HepG2 (cell line): ENCODE measurements around the gene SETD1A. TPM values are rescaled to one million over a fixed set of nuclear protein-coding genes. Genes with fewer than 3 reads are reported as not detected.
A peak's percentile ranks its signal among the peaks of the same experiment; 100 is the strongest.

Experiments
- CEBPB ChIP-seq: IDR thresholded peaks from 2 replicates; pipeline ENCODE4 v1.6.1; 2011; ENCODE audit warnings: low read depth, low read length, improper control_type of control experiment, borderline replicate concordance
- EP300 ChIP-seq, 3 experiments: sonication (generic) in 1 of 3; formaldehyde crosslinking in 1 of 3; IDR thresholded peaks; 2 replicates each; pipeline versions ENCODE4 v1.5.1 to v1.6.1; 2011 to 2020; ENCODE audit warnings: low read depth in 2 of 3, low read length in 2 of 3, borderline replicate concordance in 1 of 3, improper control_type of control experiment in 1 of 3, mild to moderate bottlenecking in 1 of 3, missing genetic modification reagents in 1 of 3, moderate library complexity in 1 of 3
- FIP1L1 ChIP-seq: fragments of 200-400 bp; formaldehyde crosslinking; IDR thresholded peaks from 2 replicates; pipeline ENCODE4 v1.6.1; 2018; ENCODE audit warnings: low read depth, mild to moderate bottlenecking, low read length, moderate library complexity, borderline replicate concordance; ENCODE audit not compliant: insufficient read depth
- GABPB1 ChIP-seq: IDR thresholded peaks from 2 replicates; pipeline ENCODE4 v1.6.1; 2016; ENCODE audit warnings: mild to moderate bottlenecking, missing genetic modification reagents, moderate library complexity, missing compliant biosample characterization
- HDAC2 ChIP-seq: sonication (generic); formaldehyde crosslinking; IDR thresholded peaks from 2 replicates; pipeline ENCODE4 v1.4.0; 2020; ENCODE audit warnings: missing genetic modification reagents
- SKI ChIP-seq: fragments of 450-650 bp; IDR thresholded peaks from one replicate; pipeline ENCODE4 v1.6.1; 2018; ENCODE audit warnings: mild to moderate bottlenecking; ENCODE audit not compliant: partially characterized antibody
- SOX6 ChIP-seq, 2 experiments: fragments of 450-650 bp in 1 of 2; sonication (generic) in 1 of 2; formaldehyde crosslinking in 1 of 2; IDR thresholded peaks; 2 replicates each; pipeline versions ENCODE4 v1.4.0 to v1.6.1; 2017 to 2020; ENCODE audit warnings: antibody characterized with exemption in 1 of 2, mild to moderate bottlenecking in 1 of 2, missing genetic modification reagents in 1 of 2
- SP4 ChIP-seq: sonication (generic); formaldehyde crosslinking; IDR thresholded peaks from 2 replicates; pipeline ENCODE4 v1.8.1; 2023; ENCODE audit warnings: mild to moderate bottlenecking, missing genetic modification reagents
- THRA ChIP-seq: sonication (generic); formaldehyde crosslinking; IDR thresholded peaks from 2 replicates; pipeline ENCODE4 v1.4.0; 2020; ENCODE audit warnings: missing genetic modification reagents, borderline replicate concordance
- UBTF ChIP-seq: sonication (generic); formaldehyde crosslinking; IDR thresholded peaks from 2 replicates; pipeline ENCODE4 v1.4.0; 2020; ENCODE audit warnings: mild to moderate bottlenecking, missing genetic modification reagents
- ZBTB49 ChIP-seq: sonication (generic); formaldehyde crosslinking; IDR thresholded peaks from 2 replicates; pipeline ENCODE4 v1.4.0; 2020; ENCODE audit warnings: missing genetic modification reagents, borderline replicate concordance
- ZNF337 ChIP-seq: sonication (generic); formaldehyde crosslinking; IDR thresholded peaks from 2 replicates; pipeline ENCODE4 v1.5.1; 2020; ENCODE audit warnings: missing genetic modification reagents, low read depth, mild to moderate bottlenecking, borderline replicate concordance
- ZNF503 ChIP-seq: sonication (generic); formaldehyde crosslinking; IDR thresholded peaks from 2 replicates; pipeline ENCODE4 v1.4.0; 2020; ENCODE audit warnings: missing genetic modification reagents
- ZNF746 ChIP-seq: sonication (generic); formaldehyde crosslinking; IDR thresholded peaks from 2 replicates; pipeline ENCODE4 v1.8.0; 2022; ENCODE audit warnings: mild to moderate bottlenecking, missing genetic modification reagents
- ZNF83 ChIP-seq: sonication (generic); formaldehyde crosslinking; IDR thresholded peaks from 2 replicates; pipeline ENCODE4 v1.4.0; 2020; ENCODE audit warnings: missing genetic modification reagents, mild to moderate bottlenecking, borderline replicate concordance
- ZNF883 ChIP-seq: sonication (generic); formaldehyde crosslinking; IDR thresholded peaks from 2 replicates; pipeline ENCODE4 v1.5.1; 2020; ENCODE audit warnings: mild to moderate bottlenecking, missing genetic modification reagents; ENCODE audit errors: not compliant biosample characterization
- polyA plus RNA-seq, 8 experiments: library from polyadenylated mRNA; depleted of rRNA in 3 of 8; stranded (reverse) in 7 of 8; unstranded in 1 of 8; fragments of >200 nt; fragmentation: Illumina TruSeq in 4 of 8; extraction: Trizol in 4 of 8; gene quantifications; 2 replicates each; pipeline versions ENCODE4 v1.2.1 to v1.2.3, GENCODE V29; 2011 to 2016; ENCODE audit warnings: low read depth in 4 of 8, missing spikeins in 1 of 8, mixed read lengths in 1 of 8; ENCODE audit not compliant: insufficient read depth in 1 of 8
- total RNA-seq, 5 experiments: library from RNA; depleted of rRNA; stranded (reverse); fragments of >200 nt; fragmentation: Illumina TruSeq; extraction: Trizol; gene quantifications; 2 replicates each; pipeline ENCODE4 v1.2.3, GENCODE V29; 2016; ENCODE audit warnings: low read depth in 1 of 5

Gene SETD1A
- total and polyA plus RNA-seq, 2 of the 13 experiments (the other 11 are each of a cell fraction or from before 2014, with no cell fraction given): 3.8 to 5.6 TPM

GRCh38 chr16:31001507-31002249 lies 44.1 kb downstream of the SETD1A start (continued):
- TF ChIP-seq ZNF503 (CRISPR knock-in tag): no peak
- no peak for TF ChIP-seq ZNF83 (CRISPR knock-in tag)
- no peak for TF ChIP-seq SOX6 (IDR thresholded peaks at IDR 0.05)
- peak; percentile 57; the same call in 1 of the 2 replicates for TF ChIP-seq SOX6 (CRISPR knock-in tag; IDR thresholded peaks at IDR 0.05)
- TF ChIP-seq SKI: no peak
- TF ChIP-seq ZNF337: 0 out of 2 replicates have a peak, but pooled peaks have one; percentile 10
- no peak for TF ChIP-seq FIP1L1
- TF ChIP-seq HDAC2 (CRISPR knock-in tag): peak; percentile 66; the same call in 1 of the 2 replicates
- TF ChIP-seq ZBTB49 (CRISPR knock-in tag): no peak
- TF ChIP-seq ZNF883: peak; percentile 22
- TF ChIP-seq CEBPB: peak; percentile 32; the same call in 1 of the 2 replicates
- TF ChIP-seq UBTF (CRISPR knock-in tag): peak; percentile 67
- TF ChIP-seq GABPB1 (CRISPR knock-in tag): peak; percentile 31; the same call in 1 of the 2 replicates
- peak; percentile 93; the same call in 1 of the 2 replicates for TF ChIP-seq ZNF746 (CRISPR knock-in tag)
- TF ChIP-seq SP4 (CRISPR knock-in tag): no peak
- 0 out of 2 replicates have a peak, but pooled peaks have one; percentile 55 for TF ChIP-seq THRA (CRISPR knock-in tag)
- TF ChIP-seq EP300 (IDR thresholded peaks at IDR 0.05; ENCODE audit: low read depth in 2 of 2, low read length in 2 of 2): peak in 1 of 2 experiments; percentile 50; a peak in 1 of 4 replicates
- no peak for TF ChIP-seq EP300 (CRISPR knock-in tag; IDR thresholded peaks at IDR 0.05; ENCODE audit: borderline replicate concordance)
